Measurements from ENCODE around the gene MTMR2. TPM values are rescaled to one million over a fixed set of nuclear protein-coding genes. Genes with fewer than 3 reads are reported as not detected.

MTMR2 gene
- total and polyA plus RNA-seq, 9 of the 15 experiments (the other 6 are each of a cell fraction or from before 2014, with no cell fraction given), result 12.6 to 35.8 (median 25.2) TPM

DNA sequence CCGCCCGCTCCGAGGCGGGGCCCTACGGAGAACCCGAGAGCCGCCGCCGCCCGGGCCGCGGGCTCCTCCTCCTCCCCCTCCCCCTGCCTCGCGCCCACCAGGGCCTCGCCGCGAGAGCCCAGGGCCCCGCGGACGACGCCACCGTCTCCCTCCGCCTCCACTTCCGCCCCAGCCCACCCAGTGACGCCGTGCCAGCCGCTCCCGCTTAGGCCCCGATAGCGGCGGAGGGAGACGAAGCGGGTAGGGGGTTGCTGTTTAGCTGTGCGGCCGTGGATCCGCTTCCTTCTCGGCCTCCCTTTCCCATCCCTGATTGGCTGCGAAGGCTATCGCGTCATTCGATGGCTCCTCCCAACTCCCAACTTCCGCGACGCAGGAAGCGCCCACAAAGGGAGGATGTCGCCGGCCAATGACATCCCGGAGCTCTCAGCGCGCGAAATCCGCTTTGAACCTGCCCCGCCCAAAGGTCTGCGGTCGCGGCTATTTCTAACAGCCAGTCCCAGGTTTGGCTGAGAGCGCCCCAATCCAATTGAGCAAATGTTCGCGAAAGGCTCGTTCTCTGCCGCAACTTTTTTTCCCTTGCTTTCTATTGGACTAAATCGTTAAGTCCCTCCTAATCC, 134.3 kb downstream of the MTMR2 start, which contains the start of gene FAM76B (continued):
- TF ChIP-seq, protein P1, sequence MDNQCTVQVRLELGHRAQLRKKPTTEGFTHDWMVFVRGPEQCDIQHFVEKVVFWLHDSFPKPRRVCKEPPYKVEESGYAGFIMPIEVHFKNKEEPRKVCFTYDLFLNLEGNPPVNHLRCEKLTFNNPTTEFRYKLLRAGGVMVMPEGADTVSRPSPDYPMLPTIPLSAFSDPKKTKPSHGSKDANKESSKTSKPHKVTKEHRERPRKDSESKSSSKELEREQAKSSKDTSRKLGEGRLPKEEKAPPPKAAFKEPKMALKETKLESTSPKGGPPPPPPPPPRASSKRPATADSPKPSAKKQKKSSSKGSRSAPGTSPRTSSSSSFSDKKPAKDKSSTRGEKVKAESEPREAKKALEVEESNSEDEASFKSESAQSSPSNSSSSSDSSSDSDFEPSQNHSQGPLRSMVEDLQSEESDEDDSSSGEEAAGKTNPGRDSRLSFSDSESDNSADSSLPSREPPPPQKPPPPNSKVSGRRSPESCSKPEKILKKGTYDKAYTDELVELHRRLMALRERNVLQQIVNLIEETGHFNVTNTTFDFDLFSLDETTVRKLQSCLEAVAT (IDR thresholded peaks at IDR 0.05), result peak in 1 of 2 experiments; percentile 90; a peak in 3 of 4 replicates
- TF ChIP-seq, protein P2, sequence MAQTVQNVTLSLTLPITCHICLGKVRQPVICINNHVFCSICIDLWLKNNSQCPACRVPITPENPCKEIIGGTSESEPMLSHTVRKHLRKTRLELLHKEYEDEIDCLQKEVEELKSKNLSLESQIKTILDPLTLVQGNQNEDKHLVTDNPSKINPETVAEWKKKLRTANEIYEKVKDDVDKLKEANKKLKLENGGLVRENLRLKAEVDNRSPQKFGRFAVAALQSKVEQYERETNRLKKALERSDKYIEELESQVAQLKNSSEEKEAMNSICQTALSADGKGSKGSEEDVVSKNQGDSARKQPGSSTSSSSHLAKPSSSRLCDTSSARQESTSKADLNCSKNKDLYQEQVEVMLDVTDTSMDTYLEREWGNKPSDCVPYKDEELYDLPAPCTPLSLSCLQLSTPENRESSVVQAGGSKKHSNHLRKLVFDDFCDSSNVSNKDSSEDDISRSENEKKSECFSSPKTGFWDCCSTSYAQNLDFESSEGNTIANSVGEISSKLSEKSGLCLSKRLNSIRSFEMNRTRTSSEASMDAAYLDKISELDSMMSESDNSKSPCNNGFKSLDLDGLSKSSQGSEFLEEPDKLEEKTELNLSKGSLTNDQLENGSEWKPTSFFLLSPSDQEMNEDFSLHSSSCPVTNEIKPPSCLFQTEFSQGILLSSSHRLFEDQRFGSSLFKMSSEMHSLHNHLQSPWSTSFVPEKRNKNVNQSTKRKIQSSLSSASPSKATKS (CRISPR knock-in tag; IDR thresholded peaks at IDR 0.05), result no peak
- TF ChIP-seq ZNF175 (CRISPR knock-in tag; IDR thresholded peaks at IDR 0.05; ENCODE audit: low read depth) (no peak), SAFB2 (IDR thresholded peaks at IDR 0.05; ENCODE audit: borderline replicate concordance, low read depth, low read length, severe bottlenecking) (no peak), CC2D1A (IDR thresholded peaks at IDR 0.05) (no peak; the same call in none of the 2 replicates), HNRNPL (IDR thresholded peaks at IDR 0.05; ENCODE audit: low read depth, low read length) (0 out of 2 replicates have a peak, but pooled peaks have one; percentile 62), TEAD1 (CRISPR knock-in tag; IDR thresholded peaks at IDR 0.05) (peak in 1 of 2 experiments; percentile 63; a peak in 1 of 4 replicates), TBP (optimal IDR thresholded peaks at IDR 0.05; ENCODE audit: low read depth, low read length) (peak; percentile 57), ERF (CRISPR knock-in tag; IDR thresholded peaks at IDR 0.05) (no peak)
- TF ChIP-seq, protein P3, sequence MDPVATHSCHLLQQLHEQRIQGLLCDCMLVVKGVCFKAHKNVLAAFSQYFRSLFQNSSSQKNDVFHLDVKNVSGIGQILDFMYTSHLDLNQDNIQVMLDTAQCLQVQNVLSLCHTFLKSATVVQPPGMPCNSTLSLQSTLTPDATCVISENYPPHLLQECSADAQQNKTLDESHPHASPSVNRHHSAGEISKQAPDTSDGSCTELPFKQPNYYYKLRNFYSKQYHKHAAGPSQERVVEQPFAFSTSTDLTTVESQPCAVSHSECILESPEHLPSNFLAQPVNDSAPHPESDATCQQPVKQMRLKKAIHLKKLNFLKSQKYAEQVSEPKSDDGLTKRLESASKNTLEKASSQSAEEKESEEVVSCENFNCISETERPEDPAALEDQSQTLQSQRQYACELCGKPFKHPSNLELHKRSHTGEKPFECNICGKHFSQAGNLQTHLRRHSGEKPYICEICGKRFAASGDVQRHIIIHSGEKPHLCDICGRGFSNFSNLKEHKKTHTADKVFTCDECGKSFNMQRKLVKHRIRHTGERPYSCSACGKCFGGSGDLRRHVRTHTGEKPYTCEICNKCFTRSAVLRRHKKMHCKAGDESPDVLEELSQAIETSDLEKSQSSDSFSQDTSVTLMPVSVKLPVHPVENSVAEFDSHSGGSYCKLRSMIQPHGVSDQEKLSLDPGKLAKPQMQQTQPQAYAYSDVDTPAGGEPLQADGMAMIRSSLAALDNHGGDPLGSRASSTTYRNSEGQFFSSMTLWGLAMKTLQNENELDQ (CRISPR knock-in tag; IDR thresholded peaks at IDR 0.05; ENCODE audit: borderline replicate concordance), result no peak
- TF ChIP-seq, protein P4, sequence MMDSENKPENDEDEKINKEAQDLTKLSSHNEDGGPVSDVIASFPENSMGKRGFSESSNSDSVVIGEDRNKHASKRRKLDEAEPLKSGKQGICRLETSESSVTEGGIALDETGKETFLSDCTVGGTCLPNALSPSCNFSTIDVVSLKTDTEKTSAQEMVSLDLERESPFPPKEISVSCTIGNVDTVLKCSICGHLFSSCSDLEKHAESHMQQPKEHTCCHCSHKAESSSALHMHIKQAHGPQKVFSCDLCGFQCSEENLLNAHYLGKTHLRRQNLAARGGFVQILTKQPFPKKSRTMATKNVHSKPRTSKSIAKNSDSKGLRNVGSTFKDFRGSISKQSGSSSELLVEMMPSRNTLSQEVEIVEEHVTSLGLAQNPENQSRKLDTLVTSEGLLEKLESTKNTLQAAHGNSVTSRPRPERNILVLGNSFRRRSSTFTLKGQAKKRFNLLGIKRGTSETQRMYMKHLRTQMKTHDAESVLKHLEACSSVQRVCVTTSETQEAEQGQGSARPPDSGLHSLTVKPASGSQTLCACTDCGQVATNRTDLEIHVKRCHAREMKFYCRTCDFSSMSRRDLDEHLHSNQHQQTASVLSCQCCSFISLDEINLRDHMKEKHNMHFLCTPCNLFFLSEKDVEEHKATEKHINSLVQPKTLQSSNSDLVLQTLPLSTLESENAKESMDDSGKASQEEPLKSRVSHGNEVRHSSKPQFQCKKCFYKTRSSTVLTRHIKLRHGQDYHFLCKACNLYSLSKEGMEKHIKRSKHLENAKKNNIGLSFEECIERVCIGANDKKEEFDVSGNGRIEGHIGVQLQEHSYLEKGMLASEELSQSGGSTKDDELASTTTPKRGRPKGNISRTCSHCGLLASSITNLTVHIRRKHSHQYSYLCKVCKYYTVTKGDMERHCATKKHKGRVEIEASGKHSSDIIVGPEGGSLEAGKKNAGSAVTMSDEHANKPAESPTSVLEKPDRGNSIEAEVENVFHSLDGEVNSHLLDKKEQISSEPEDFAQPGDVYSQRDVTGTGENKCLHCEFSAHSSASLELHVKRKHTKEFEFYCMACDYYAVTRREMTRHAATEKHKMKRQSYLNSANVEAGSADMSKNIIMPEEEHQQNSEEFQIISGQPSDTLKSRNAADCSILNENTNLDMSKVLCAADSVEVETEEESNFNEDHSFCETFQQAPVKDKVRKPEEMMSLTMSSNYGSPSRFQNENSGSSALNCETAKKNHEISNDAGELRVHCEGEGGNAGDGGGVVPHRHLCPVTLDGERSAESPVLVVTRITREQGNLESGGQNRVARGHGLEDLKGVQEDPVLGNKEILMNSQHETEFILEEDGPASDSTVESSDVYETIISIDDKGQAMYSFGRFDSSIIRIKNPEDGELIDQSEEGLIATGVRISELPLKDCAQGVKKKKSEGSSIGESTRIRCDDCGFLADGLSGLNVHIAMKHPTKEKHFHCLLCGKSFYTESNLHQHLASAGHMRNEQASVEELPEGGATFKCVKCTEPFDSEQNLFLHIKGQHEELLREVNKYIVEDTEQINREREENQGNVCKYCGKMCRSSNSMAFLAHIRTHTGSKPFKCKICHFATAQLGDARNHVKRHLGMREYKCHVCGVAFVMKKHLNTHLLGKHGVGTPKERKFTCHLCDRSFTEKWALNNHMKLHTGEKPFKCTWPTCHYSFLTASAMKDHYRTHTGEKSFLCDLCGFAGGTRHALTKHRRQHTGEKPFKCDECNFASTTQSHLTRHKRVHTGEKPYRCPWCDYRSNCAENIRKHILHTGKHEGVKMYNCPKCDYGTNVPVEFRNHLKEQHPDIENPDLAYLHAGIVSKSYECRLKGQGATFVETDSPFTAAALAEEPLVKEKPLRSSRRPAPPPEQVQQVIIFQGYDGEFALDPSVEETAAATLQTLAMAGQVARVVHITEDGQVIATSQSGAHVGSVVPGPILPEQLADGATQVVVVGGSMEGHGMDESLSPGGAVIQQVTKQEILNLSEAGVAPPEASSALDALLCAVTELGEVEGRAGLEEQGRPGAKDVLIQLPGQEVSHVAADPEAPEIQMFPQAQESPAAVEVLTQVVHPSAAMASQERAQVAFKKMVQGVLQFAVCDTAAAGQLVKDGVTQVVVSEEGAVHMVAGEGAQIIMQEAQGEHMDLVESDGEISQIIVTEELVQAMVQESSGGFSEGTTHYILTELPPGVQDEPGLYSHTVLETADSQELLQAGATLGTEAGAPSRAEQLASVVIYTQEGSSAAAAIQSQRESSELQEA (IDR thresholded peaks at IDR 0.05; ENCODE audit: low read depth), result no peak
